Measurements from ENCODE around the gene RPS19.

Gene RPS19

DNA sequence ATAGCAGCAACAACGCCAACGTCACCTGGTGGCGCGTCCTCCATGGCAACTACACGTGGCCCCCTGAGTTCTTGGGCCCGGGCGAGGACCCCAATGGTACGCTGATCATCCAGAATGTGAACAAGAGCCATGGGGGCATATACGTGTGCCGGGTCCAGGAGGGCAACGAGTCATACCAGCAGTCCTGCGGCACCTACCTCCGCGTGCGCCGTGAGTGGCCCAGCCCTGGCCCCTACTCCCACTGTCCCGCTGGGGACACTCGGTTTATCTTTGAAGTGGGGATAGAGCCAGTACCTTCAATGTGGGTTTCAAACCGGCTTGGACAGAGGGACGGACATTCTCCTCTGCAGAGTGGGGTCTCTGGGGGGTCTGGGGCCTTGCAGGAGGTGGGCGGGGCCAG is 19.0 kb downstream of the RPS19 start:
- DNase-seq (ENCODE audit: low spot score), result no peak

DNA sequence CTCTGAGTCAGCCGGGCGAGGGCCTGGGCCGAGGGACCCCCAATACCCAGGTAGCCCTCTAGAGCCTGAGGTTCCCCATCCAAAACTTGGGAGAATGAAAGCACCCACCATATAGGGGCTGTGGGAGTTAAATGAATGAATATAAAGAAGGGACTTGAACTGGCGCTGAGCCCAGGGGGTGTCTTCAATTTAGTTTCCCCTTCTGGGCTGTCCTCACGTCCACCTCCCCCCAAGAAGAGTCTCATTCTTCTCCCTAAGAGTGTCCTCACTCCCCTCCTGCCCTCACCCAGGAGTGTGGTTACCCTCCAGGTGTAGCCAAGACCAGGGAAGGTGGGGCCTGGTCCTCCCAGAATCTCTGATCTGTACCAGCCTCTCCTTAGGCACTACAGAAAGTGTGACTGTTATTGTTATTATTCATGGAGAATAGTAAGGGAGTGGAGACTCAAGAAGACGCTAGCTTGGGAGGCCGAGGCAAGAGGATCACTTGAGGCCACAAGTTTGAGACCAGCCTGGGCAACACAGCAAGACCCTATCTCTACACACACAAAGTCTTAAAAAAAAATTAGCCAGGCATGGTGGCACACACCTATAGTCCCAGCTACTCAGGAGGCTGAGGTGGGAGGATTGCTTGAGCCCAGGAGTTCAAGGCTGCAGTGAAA is 19.7 kb downstream of the RPS19 start:
- DNase-seq (ENCODE audit: low spot score), result no peak

DNA sequence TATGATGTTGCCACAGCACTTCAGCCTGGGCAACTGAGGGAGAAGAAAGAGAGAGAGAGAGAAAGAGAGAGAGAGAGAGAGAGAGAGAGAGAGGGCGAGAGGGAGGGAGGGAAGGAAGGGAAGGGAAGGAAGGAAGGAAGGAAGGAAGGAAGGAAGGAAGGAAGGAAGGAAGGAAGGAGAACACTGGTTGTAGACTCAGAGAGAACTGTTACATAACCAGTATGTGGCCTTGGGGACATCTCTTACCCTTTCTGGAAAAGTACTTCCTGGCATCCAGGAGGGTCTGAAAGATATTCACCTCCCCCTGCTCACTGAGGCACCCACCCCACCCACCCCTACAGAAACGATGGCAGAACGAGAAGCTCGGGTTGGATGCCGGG is 20.3 kb downstream of the RPS19 start:
- DNase-seq (ENCODE audit: low spot score), result no peak

DNA sequence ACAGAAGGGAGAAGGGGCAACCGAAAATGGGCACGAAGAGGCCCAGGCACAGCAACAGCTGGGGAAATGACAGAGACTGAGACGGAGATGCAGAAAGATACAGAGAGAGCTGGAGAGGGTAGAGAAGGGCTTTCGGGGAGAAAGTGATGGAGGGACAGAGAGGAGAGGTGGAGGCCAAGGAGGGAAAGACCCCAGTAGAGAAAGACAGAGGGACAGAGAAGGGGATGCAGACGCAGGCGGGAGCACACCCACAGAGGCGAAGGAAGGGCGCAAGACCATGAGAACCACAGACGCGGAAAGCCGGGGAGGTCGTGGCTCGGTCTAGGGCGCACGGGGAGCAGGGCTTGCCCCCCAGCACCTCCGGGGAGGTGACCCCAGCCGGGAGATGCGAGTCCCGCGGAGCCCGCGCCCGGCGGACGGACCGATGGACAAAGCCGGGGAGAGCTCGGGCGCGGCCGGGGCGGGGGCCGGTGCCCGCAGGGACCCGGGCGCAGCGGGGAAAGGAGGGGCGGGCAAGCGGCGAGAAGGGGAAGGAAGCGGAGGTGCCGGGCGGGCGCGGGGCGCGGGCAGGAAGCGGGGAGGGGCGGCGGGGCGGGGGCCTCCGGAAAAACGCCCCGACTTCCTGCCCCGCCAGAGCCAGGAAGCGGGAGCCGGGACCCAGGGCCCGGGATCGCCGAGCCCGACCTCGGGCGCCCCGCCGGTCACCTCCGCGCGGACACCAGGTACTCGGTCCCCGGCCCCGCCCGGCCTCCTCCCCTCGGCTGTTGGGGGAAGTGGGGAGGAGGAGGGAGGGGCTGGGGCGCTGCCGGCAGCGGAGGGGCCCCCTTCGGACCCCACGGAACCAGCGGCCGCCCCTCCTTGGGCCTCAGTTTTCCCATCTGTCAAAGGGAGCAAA is 22.8 kb downstream of the RPS19 start, which contains the start of gene ARHGEF1:
TSS of gene ARHGEF1 (plus strand) at position 617 of the 895 bp plus-strand sequence. CDS start 4,899 bp downstream, outside the sequence.
- no peak for DNase-seq (ENCODE audit: low spot score)

DNA sequence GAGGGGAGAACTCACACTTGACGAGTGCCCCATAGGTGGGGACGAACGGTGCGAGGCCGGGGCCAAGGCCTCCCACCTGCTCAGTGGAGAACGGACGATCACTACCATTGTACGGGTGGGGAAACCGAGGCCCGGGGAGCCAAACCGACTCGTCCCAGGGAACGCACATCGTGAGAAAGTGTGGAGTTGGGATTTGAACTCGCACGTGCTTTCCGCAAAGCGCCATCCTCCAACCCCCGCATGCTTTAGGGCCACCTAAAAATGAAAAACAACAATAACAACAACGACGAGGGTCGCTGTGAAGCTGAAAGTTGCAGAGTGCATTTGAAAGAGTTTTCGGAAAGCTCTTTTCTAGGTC is 23.4 kb downstream of the RPS19 start:
- no peak for DNase-seq (ENCODE audit: low spot score)

DNA sequence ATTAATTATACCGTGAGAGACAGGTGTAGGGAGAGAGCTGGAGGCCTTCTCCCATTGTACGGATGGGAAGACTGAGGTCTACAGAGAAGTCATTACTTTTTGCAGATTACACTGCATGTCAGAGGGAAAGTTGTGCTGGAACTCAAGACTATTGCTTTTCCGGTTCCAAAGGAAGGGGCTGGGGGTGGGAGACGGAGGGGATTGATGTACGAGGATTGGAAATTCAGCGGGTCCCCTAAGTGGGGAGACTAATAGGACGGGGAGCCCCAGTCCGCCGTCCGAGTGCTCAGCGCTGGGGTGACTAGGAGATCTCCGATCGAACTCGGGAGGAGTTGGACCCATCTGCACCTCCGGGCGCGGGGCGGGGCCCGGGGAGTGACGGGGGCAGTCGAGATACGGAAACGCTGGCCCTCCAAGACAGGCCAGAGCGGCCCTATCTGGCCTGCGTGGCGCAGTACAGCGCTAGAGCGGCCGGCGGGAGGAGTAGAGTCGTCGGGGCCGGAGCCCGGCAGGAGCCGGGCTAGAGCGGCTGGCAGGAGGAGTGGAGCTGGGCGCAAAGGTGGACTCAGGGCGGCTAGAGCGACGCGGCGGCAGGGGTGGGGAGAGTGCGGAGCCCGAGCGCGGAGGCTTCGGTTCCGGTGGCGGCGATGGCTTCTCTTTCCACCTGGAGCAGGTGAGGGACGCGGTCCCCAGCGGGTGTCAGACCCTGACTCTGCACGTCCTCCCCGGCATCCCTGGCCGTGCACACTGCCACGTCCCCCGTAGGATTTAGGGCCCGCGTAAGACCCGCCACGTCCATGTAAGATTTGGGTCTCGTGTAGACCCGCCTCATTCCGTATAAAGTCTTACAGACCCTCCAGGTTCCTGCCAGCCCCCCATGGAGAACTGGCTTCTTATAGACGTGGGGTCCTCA is 24.0 kb downstream of the RPS19 start:
- DNase-seq (ENCODE audit: low spot score), result peak; percentile 97

DNA sequence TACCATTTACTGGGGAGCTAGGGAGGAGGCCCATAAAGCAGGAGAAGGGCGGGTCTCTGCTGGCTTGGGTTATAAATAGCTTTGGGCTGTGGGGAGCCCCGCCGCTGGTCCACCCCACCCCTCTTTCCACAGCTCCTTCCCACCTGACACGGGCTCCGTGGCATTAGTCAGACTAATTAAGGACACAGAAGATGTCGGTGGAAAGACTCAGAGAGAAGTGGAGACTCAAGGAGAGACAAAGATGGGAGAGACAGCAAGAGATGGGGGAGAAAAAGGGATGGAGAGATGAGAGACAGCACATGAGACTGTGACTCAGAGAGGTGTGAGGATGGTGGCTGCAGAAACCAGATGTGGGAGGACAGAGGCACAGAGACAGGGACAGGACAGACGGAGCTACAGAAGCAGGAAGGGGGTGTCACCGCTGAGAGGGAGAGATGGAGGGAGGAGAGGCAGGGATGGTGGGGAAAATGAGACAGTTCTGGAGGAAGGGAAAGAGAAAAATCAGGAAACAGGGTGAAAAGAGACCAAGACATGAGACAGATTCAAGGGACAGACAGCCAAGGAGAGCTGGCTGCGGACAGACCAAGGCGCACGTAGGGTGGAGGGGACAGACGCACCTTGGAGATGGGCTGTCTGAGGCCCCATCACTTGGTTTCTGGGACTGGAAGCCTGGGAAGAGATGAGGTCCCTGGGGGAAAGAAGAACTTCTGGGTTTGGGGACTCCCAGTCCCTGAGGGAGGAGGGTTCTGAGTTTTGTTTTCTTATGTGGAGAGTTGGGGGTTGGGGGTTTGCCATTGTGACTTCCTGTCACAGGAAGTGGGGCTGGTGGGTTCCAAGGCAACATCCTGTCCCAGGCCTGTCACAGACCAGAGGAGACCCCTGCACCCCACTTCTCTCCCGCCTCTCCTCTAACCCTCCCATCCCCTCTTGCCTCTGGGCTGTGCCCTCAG is 27.0 kb downstream of the RPS19 start:
- DNase-seq (ENCODE audit: low spot score), result no peak

DNA sequence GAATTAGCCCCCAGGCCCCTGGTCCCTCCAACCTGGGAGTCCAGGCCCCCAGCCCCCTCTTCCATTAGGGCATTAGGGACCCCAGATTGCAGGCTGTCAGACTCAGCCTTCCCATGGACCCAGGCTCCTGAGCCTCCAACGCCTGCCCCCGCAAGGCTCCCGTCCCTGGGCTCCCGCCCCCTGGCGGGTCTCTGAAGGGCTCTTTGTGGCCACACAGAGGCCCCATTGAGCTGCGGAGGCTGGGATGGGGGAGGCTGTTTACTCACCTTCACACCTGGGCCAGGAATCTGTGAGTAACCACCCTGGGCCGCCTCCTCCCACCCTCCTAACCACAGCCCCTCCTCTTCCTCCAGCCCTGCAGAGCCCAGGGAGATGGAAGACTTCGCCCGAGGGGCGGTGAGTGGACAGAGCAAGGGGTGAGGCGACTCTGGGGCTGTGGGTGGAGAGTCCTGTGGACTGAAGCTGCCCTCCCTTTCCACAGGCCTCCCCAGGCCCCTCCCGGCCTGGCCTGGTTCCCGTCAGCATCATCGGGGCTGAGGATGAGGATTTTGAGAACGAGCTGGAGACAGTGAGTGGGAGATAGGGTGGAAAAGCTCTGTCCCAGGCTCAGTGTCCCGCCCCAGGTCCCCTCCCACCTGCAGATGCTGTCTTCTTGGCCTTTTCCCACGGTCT is 27.8 kb downstream of the RPS19 start:
- DNase-seq (ENCODE audit: low spot score), result no peak

DNA sequence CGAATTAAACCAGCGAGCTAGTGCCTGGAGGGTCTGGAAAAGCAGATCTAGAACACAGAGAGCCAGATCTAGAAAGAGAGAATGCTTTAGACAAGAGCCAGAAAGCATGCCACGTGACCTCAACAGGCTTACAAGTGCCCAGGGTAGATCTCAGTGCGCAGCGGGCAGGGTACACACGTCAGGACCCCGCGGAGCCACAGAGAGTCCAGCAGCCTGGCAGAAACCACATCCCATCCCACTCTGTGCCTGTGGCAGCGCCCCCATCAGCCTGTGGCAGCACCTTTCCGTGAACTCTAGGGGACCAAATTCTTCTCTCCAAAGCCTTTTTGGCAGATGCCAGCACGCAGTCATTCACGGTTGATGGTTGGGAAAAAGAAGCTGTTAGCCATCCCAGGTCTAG is 28.9 kb downstream of the RPS19 start:
- DNase-seq (ENCODE audit: low spot score), result no peak

DNA sequence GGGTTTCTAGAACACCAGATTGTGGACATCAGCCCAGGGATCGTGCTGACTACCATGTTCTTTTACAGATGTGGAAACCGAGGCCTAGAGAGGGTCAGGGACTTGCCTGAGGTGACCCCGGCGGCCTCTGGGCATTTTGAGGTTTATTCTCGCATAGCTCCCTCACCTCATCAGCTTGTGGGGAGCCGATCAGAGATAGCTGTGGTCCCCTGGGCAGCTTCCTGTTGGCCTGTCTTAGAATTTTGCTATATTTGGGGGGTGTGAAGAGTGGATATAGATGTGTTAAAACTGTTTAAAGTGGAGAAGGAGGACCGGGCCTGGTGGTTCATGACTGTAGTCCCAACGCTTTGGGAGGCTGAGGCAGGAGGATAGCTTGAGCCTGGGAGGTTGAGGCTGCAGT is 29.8 kb downstream of the RPS19 start:
- DNase-seq (ENCODE audit: low spot score), result no peak

DNA sequence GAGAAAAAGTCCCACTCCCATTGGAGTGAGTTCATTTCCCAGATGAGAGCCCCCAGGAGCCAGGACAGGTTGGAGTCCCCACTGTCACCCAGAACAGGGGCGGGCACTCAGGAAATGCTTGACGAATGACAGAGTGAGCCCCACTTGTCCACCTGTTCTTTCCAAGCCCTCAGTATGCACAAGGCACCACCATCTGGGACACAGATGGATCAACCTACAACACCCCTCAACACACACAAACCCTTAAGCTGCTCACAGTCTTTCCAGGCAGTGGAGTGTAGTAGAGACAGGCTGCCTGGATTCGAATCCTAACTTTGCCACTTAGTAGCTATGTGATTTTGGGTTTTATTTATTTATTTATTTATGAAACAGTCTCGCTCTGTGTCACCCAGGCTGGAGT is 30.9 kb downstream of the RPS19 start:
- no peak for DNase-seq (ENCODE audit: low spot score)

DNA sequence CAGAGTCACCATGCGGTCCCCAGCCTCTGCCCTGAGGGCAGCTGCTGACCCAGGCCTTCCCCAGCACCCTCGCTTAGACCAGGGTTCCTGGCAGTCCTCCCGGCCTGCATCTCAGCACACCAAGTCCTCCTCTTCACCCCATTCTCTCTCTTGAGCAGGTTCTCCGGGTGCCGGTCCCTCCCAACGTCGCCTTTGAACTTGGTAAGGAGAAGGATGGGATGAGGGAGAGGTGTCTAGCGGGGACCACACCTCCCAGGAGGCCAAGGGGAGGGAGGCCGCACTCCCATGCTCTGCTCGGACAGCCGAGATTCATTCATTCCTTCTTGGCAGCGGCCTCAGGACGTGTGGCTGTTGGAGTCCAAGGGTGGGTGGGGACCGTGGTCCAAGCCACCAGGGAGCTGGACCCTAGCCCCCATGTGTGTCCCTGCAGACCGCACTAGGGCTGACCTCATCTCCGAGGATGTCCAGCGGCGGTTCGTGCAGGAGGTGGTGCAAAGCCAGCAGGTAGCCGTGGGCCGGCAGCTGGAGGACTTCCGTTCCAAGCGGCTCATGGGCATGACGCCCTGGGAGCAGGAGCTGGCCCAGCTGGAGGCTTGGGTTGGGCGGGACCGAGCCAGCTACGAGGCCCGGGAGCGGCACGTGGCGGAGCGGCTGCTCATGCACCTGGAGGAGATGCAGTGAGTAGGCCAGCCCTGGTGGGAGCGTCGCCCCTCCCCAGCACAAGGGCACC is 32.3 kb downstream of the RPS19 start:
- DNase-seq (ENCODE audit: low spot score), result no peak

DNA sequence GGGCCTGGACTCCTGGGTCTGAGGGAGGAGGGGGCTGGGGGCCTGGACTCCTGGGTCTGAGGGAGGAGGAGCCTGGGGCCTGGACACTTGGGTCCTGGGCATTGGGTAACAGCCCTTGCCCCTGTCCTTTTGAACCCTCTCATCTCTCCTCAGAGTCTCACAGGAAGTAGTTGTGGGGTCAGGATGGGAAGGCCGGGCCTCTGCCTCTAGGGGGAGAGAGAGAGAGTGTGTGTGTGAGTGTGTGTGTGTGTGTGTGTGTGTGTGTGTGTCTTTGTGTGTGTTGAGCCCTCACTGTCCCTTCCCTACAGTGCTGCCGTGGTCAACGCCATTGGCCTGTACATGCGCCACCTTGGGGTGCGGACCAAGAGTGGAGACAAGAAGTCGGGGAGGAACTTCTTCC is 33.8 kb downstream of the RPS19 start:
- peak; percentile 33 for DNase-seq (ENCODE audit: low spot score)

DNA sequence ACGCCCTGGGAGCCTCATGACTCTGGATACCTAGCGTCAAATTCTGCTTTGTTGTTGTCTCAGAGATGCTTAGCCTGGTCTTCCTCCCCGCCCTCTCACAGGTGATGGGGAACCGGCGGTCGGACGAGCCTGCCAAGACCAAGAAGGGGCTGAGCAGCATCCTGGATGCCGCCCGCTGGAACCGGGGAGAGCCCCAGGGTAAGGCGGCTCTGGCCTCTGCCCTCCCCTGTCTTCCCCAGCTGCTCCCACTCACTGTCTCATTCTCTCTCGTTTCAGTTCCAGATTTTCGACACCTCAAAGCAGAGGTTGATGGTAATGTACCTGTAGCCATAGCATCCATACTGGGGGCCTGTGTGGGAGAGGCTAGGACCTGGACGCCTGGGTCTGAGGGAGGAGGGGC is 34.3 kb downstream of the RPS19 start:
- no peak for DNase-seq (ENCODE audit: low spot score)

DNA sequence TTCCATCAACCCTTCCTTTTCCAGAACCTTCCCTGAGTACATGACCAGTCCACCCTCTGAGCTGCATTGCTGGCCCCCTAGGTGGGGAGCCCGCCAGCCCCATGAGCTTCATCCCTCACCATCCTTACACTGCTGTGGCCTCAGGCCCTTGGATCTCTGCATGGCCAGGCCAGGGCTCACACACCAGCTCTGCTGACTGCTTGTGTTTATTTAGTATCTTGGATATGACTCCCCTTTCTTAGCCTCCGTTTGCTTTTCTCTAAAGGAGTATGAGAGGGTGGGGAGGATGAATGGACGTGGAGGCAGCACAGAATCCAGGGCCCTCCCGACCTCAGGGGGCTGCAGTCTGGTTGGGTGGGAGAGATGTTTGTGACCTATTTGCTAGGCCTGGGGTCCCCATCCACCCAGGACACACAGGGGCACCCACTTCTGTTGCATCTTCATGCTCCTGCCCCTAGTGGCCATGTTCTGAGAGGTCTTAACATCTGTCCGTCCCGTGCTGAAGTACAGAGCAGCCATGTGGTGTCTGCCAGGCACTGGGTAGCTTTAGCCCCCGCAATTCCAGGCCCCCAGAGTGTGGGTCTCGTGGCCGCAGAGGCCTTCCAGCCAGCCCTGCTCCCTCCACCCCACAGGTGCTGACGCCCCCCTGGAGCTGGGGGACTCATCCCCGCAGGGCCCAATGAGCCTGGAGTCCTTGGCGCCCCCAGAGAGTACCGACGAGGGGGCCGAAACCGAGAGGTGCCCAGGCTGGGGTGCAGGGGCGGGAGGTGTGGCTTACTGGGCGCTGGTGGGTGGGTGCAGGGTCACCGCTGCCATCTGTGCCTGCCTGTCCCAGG is 35.9 kb downstream of the RPS19 start:
- peak; percentile 28 for DNase-seq (ENCODE audit: low spot score)

DNA sequence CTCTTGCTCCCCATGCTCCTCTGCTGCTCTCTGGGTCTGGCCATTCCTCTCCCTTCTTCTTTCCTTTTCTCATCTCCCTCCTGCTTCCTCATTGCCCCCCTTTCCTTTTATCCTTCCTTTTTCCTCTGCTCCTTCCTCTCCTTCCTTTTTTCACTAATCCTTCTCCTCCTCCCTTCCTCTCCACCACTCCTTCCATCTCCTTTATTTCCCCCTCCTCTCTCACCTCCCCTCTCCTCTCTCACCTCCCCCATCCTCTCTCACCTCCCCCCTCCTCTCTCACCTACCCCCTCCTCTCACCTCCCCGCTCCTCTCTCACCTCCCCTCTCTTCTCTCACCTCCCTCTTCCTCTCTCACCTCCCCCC is 36.5 kb downstream of the RPS19 start:
- no peak for DNase-seq (ENCODE audit: low spot score)

DNA sequence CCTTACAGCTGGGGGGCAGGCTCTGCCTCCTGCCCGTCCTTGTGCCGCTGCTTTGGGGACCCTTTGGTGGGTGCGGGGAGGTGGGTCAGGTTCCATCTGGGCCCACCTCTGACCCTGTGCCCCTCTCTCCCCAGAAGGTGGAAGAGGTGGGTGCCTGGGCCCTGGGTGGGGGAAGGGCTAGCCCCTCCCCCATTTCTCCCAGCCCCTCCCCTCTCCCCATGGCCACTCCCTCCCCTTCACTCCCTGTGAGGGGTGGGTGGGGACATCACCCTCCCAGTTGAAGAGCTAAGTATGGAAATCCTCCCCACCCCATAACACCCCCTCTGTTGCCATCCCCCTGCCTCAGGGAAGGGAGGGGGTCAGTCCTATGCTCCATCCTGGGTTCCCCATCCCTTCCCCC is 37.1 kb downstream of the RPS19 start:
- DNase-seq (ENCODE audit: low spot score), result no peak

DNA sequence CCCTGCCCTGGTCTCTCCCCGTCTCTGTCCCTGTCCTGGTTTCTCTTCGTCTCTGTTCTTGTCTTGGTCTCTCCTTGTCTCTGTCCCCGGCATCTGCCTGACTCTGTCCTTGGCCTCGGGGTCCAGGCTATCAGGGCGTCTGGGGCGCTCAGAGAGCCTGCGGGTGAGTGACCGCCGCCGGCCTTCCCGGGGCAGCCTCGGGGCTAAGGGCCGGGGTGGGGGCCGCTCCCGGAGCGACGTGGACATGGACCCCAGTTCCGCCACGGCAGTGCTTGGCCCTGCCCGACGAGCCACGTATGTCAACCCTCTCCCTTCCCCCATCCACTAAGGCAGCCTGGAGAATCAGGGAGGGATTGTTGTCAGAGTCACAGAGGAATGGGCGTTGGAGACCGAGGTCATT is 37.8 kb downstream of the RPS19 start:
- no peak for DNase-seq (ENCODE audit: low spot score)

DNA sequence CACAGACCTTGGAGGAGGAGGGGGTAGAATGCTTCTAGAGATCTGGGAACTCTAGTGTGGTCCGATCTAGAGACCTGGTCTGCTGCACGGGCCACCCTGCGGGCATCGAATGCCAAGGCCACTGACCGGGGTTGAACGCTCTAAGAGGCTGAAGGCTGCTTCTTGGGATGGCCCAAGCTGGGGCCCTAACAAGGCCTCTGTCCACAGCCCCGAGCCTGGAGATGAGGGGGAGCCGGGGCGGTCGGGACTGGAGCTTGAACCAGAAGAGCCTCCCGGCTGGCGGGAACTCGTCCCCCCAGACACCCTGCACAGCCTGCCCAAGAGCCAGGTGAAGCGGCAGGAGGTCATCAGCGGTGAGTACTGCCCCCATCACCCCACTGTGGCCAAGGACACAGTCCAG is 38.2 kb downstream of the RPS19 start:
- no peak for DNase-seq (ENCODE audit: low spot score)

Measured in cerebellar cortex (tissue), 1 donor.